HG02938 (cell line): Measurements from ENCODE around the gene SDC4.

Experiments
- ATAC-seq: cut with Tn5 transposase; IDR thresholded peaks from one replicate; pipeline ENCODE4 v1.9.1; 2021; ENCODE audit warnings: mild to moderate bottlenecking, moderate library complexity; ENCODE audit not compliant: unreplicated experiment

The SDC4 gene

DNA sequence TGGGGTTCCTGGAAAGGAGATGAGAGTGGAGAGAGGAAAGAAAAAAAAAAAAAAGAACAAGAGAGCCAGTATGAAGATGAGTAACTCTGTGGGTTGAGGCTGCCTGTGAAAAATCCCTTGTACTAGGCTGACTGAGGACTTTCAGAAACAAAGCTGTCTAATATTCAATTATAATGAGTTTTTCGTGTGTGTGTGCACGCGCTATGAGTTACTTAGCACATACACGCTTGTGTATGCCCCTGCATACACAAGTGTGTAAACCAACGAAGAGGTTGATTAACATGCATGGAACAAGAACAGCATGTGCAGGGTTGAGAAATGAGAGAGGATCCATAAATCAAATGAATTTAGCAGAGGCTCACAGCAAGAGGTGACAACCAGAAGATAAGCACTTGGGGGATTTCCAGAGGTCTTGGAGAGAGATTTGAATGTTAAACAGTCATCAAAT, 46.4 kb downstream of the SDC4 start:
- ATAC-seq: no peak

DNA sequence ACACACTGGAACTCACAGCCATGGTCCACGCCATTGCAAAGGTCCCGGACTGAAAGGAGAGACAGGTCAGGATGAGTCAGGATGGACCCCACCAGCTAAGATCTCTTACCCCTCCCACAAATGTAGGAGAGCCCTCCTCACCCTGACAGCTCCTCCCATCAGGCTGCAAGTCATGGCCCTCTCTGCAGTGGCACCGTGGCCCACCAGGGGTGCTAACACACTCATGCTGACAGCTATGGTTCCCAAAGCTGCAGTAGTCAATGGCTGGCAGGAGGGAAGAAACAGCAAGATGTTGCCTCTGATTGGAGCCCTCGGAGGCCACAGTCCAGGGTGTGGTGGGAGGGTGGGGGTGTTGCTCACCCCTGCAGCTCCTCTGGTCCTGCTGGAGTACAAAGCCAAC, 47.3 kb downstream of the SDC4 start:
- no peak for ATAC-seq

DNA sequence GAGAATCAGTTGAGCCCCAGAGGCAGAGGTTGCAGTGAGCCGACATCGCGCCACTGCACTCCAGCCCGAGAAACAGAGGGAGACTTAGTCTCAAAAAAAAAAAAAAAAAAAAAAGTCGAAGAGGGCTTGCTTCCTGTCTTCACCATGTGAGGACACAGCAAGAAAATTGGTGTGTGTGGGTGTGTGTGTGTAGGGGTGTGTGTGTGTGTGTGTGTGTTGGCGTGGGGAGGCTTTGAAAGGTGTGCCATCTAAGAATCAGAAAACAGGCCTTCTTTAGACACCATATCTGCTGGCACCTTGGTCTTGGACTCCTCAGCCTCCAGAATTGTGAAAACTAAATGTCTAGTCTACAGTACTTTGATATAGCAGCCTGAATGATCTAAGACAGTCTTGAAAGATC, 48.4 kb downstream of the SDC4 start:
- ATAC-seq: no peak

DNA sequence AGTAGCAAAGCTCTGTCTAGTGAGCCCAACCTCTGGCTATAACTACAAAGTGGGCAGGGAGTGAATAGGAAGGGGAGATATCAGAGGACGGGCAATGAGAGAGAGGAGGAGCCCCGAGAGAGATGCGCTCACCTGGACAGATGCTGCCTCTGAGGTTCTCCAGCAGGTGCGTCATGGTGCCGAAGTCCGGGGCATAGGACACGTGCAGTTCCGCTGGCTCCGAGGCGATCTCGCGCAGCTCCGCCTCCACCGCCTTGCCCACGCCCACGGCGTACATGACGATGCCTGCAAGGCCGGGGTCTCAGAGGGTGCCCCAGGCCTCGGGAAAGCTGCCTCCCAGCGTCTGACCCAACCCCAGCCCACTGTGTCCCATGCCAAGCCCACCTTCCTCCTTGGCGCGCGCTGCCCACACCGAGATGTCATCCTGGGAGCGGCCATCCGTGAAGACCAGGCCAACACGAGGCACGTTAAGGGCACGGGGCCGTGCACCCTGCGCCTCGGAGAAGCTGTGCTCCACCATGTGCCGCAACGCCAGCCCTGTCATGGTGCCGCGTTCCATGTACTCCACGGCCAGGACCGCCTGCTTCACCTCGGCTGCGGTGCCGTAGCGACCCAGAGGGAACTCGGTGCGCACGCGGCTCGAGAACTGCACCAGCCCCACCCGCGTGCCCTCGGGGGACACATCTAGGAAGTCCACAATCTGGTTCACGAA, 50.3 kb downstream of the SDC4 start:
- no peak for ATAC-seq

DNA sequence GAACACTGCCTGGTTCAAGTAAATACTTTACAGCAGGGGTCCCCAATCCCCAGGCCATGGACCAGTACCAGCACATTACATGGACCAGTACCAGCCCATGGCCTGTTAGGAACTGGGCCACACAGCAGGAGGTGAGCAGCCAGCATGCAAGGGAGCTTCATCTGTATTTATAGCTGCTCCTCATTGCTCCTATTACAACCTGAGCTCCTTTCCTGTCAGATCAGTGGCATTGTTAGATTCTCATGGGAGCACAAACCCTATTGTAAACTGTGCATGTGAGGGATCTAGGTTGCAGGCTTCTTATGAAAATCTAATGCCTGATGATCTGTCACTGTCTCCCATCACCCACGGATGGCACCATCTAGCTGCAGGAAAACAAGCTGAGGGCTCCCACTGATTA, 53.6 kb downstream of the SDC4 start:
- ATAC-seq: no peak

DNA sequence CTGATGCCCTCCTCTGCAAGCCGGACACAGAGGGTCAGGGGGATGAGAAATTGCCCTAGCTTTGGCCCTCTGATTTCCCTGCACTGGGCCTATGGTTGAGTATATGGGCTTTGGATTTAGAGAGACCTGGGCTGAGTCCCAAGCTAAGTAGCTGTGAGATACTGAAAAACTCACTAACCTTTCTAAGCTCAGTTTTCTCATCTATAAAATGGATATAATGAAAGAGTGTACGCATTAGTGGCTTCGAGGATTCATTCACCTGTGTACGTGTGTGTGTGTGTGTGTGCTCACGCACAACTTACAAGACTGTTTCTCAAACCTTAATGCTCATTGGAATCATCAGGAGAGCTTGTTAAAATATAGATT, 54.2 kb downstream of the SDC4 start:
- no peak for ATAC-seq

DNA sequence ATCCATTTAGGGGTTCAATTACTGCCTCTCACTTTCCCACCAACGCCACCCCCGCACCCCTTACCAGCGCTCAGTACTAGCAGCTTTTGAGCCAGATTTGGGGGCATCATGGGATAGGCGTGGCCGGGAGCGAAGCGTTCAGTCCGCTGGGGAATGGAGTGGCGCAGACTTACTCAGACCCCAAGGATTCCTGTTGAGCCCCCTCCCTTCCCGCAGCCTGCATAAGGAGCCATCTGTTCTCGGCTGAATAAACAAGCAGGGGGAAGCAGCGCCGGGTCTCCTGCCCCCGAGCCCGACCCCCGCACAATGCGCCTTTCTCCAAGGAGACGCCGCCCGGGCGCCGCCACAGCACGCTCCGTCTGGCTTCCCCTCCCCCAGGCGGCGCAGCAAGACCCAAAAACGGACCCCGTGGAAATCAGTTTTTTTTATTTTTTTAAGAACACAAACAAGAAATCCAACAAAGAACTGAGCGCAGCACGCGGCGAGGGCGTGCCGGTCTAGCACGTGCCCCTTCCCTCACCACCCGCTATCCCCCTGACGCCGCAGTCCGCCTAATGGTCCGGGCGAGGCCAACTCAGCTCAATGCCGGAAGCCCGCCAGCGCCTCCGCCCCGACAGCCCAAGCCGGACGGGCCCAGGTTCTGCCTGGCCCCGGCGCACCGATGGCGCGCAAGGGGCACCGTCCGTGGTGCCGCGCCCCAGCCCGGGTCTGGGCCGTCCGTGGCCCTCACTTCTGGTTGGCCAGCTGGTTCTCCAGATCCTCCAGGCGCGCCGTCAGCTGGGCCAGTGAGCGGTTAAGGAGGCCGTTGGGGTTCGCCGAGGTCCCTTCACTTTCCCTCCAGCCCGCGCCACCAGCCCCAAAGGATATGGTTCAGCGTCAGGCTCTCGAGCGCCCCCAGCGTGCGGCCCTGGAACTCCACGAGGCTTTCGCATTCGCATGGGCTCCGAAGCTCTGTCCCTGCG, 54.9 kb downstream of the SDC4 start:
- ATAC-seq: no peak

DNA sequence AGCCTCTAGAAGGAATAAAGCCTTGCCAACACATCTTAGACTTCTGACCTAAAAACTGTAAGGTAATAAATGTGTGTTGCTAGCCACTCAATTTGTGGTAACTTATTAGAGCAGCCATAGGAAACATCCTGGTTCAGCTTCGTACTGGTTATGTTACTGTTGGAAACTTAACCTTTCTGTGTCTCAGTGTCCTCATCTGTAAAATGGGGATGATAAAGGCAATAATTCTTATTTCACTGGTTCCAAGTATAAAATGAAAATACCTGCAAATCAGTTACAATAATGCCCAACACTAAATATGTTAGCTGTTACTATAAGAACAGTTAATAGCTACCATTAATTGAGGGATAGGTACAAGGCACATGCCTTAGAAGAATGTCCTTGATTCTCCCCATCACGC, 55.9 kb downstream of the SDC4 start:
- ATAC-seq: no peak

DNA sequence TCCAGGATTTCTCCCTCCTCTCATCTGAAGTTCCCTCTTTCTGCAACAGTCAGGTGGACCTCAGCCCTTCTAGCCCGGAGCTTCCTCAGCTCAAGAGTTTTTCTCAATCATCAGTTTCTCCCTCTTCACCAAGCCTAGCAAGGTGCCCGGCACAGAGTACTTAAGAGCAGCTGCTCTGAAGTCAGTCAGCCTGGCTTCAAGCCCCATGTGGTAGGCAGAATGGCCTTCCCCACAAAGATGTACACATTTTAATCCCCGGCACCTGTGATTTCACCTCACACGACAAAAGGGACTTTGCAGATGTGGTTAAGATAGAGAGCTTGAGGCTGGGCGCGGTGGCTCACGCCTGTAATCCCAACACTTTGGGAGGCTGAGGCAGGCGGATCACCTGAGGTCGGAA, 56.7 kb downstream of the SDC4 start:
- ATAC-seq: no peak

DNA sequence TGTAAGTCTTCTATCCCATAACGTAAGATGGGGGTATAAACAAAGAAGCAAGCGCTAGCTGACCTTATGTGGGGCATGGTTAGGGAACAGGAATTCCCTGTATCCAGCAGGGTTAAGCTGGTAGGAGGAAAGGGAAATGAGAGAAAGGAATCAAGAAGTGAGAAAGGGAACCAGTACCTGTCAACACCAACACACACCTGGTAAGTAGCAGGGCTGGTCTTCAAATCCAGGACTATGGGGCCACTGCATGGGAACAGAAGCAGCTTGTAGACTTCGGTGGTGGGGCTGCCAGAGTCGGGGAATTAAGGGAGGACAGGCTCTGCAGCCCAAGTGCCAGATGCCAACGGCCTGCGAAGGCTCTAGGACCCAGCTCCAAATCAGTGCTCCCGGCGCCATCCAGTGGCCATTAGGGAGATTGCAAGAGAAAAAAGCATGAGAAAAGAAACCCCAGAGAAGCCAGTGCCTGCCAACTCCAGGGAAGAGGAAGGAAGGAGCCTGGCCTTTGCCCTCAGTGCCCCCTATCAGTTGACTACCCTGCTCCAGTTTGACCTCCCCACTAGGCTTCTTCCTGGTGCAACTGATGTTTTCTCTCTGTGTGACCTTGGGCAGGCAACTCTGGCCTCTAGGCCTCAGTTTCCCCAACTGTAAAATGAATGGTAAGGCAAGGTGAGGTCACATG, 57.4 kb downstream of the SDC4 start:
- ATAC-seq: no peak

DNA sequence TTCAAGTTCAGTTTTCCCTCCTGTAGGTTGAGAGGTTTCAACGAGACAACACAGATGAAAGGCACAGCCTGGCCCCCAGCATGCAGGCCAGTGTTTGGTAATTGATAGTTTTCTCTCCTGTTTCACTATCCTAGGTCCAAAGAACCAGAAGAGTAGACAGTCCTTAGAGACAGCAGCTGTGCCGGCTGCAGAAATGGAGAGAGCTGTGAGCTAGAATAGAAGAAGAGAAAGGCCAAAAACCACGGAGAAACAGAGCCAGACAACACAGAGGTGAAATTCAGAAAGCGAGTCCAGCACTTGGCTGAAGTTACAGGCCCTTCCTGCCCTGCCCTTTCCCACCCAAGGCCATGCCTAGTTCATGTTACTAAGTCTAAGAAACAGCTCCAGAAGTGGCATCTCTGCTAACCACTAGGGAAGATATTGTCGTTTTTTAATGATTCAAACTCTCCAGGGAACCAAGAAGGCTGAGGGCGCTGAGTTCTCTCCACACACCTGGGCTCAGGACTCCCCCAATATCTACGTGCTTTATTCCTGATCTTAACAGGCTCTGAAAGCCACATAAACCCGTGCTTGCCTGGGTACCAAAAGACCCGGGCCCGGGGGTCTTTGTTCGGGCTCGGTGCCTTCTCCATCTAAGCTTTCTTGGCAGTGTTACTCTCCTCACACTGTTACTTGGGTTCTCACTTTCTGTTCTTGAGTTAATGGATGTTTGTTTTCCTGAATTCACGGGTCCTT, 58.1 kb downstream of the SDC4 start:
- no peak for ATAC-seq

DNA sequence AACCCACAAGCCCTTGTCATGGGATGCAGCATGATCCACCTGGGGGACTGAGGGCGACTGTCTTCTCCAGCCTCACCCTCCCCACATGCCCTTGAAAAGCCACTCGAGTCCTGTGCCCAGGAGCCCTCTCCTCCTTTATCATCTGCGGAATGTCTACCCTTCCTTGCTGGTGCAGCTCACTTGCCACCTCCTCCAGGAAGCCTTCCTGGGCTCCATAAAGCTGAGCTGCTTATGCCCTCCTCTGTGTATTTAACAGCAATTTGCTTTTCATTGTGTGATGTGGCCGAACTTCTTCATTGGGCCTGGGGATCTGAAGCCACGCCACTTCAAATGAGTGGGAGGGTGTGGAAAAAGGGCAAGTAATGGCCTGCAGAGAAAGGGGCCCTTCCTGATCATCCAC, 59.4 kb downstream of the SDC4 start:
- ATAC-seq: no peak

DNA sequence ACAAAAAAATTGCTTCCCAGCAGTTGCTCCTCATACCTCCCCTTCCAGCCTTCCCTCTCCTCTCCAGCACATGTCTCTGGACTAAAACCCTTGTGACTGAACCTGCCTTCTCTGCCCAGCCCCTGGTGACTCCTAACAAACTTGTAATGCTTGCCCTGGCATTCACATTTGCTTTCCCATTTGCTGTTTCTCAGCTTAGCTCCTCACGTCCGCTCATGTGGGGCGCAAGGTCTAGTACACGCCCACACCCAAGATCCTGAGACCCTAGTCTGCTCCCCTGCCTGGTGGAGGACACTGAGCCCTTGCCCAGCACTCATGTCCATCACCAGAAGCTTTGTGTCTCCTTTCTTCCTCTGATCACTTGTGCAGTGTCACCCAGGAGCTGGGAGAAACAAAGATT, 59.8 kb downstream of the SDC4 start:
- ATAC-seq: no peak

DNA sequence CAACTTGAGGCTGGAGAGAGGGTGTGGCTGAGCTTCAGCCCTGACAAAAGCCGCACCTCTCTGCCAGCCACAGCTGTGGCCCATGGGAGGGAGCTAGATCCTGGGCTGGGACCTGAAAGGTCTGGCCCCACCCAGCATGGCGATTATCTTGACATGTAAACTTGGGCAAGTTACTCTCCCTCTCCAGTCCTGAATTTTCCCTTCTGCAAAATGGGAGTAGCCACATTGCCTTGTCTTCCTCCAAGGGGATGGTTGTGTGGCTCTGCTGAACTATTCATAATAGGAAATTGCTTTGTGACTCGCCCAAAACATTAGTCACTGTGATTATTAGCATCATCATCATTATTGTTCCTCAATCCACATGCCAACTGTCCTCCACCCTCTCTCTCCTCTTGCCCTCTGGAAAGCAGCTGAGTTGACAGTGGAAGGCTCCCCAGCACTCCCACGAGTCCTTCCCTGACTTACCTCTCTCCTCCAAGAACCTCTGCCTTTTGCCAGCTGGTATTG, 64.6 kb downstream of the SDC4 start:
- no peak for ATAC-seq

DNA sequence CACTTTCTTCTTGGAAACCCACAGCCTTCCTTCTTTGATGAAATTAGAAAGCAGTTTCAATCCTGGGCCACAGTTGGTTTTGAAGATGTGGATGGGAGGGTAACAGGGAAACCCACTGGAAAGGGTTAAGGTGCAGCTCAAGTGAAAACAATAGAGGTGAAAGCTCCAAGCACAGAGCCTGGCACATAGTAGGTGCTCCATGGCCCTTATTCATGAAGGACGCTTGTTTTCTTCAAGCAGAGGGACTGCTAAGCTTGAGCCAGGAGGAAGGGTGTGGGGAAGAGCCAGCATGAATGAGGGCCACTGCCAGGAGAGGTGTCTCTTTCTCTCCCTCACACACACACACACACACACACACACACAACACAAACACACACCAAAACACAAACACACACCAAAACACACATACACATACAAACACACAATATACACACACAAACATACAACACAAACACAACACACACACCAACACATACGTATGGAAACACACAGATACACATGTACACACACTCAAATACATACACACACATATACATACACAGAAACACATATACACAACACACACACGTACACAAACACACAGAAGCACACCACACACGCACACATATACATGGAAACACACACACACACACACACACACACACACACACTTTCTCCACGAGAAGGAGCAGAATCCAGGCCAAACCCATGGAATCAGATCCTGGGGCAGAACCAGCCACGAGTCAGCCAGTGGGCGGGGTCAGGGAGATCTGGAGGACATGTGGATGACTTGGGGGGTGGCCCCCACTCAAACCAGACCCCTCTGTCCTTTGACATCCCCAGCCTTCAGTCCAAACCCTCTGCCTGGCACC, 65.3 kb downstream of the SDC4 start:
- ATAC-seq: no peak

DNA sequence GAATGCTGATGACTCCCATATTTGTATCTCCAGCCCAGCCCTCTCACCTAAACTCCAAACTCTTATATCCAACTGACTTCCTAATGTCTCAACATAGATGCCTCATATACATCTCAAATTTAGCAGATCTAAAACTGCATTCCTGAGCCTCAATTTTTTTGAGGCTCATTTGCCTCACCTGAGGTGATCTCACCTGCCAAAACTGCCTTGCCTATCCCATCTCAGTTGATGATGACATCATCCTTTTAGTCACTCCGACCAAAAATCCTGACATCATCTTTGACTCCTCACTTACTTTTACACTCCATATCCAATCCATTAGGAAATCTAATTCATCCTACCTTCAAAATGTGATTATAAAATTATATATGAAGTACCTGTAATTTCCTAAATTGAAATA, 68.2 kb downstream of the SDC4 start:
- ATAC-seq: no peak

DNA sequence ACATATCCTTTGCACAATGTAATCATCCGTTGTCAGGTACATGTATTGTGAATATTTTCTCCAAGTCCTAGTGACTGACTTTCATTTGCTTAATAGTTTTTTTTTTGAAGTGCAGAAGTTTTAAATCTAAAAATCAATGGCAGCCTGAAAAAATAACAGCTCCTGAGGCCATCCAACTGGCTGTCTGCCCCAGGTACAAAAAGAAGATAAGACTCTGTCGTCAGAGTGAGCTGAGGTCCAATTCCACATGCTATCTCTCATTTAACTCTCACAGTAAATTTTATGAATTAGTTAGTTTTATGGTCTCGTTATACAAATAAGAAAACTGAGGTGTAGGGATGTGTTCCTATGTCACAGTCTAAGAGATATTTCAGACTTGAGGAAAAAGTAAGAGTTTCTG, 72.9 kb downstream of the SDC4 start:
- ATAC-seq: no peak
